HPDE6-E6E7 (cell line): ENCODE data around the gene NCOA3.
"Not testable (repeated sequence)": the region's sequence is repeated elsewhere in the genome, so short reads cannot be mapped to it uniquely, and the experiment has no call there.

Source experiments
- DNase-seq: peaks from one replicate; pipeline ENCODE4 v3.0.0; 2011; ENCODE audit warnings: missing footprints; ENCODE audit errors: extremely low spot score

The NCOA3 gene

DNA sequence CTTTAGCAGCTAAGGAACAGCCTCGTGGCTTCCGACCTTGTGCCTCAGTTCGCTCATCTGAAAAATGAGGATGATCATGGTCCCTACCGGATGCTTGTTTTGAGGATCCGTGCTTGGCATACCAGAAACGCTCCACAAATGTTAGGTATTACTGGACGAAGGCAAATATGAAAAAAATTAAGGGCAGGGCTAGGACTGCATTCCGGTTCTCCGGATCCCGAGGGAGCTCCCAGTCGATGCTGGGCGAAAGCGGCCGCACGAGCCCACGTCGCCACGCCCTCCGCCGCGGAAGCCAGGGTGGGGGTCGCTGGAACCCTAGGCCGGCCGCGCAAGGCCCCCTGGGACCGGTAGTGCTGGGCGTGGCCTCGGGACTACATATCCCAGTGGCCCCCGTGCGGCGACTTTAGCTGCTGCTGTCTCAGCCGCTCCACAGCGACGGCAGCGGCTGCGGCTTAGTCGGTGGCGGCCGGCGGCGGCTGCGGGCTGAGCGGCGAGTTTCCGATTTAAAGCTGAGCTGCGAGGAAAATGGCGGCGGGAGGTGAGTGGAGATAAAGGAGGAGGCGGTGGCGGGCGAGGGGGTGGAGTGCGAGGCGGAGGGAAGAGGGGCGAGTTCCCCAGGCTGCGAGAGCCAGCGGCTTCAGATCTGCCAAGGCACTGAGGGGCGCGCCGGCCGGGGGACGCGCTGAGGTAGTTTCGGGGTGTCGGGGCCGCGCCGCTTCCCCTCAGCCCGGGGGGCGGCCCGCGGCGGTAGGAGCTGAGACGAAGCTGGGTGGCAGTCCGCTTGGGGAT, at the start of gene NCOA3:
NCOA3 (plus strand) TSS at position 406 of the 789 bp plus-strand sequence. CDS start 120,361 bp downstream, outside the sequence.
- peak; percentile 99 for DNase-seq

DNA sequence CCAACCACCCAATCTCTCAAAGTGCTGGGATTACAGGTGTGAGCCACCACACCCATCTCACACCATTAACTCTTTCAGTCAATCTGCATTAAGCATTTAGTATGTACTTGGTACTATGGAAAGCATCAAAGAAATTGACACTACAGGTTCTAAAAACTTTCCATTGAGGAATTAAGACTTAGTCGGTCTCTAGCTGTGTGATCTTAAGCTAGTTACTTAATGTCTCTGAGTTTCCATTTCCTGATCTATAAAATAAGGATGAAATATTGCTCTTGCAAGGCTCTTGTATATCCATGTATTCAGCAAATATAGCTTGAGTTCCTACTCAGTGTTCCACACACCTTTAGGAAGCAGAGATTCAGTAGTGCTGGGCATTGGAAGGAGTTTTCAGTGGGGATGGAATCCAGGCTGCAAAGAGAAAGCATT, 48.9 kb upstream of the NCOA3 start:
- no peak for DNase-seq

DNA sequence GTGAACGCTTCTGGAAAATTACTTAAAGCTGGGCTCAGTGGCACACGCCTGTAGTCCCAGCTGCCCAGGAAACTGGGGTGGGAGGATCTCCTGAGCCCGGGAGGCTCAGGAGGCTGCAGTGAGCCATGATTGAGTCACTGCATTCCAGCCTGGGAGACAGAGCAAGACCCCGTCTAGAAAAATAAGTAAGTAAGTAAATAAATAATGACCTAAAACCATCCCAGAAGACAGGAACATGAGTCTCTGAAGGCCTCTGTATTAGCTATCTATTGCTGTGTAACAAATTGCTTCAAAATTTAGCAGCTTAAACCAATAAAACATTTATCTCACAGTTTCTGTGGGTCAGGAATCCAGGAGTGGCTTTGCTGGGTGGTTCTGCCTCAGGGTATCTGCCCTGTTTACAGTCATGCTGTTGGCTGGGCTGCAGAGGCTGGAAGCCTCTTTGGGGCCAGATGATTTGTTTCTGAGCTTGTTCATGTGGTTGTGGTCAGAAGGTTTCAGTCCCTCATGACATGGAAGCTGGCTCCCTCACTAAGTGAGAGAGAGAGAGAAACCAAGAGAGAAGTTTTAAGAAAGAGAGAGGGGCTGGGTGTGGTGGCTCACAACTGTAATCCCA, 48.4 kb upstream of the NCOA3 start:
- DNase-seq, result peak; percentile 66

DNA sequence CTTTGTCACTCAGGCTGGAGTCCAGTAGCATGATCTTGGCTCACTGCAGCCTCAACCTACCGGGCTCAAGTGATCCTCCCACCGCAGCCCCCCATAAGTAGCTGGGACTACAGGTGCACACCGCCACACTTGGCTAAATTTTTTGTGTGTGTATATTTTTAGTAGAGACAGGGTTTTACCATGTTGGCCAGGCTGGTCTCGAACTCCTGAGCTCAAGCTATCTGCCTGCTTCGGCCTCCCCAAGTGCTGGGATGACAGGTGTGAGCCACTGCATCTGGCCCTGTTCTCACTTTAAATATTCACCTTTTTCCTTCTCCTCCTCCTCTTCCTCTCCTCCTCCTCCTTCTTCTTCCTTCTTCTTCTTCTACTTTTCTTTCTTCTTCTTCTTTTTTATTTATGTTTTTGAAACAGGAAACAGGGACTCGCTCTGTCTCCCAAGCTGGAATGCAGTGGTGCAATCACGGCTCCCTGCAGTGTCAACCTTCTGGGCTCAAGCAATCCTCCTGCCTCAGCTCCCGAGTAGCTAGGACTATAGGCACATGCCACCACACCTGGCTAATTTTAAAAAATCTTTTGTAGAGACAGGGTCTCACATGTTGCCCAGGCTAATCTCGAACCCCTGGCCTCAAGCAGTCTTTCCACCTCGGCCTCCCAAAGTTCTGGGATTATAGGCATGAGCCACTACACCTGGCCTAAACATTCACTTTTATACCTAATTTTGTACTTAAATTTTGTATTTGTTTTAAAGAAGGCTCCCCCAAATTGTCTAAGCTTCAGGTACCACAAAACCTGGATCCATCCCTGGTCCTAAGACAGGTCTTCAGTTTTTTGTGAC, 47.2 kb upstream of the NCOA3 start:
- no peak for DNase-seq

DNA sequence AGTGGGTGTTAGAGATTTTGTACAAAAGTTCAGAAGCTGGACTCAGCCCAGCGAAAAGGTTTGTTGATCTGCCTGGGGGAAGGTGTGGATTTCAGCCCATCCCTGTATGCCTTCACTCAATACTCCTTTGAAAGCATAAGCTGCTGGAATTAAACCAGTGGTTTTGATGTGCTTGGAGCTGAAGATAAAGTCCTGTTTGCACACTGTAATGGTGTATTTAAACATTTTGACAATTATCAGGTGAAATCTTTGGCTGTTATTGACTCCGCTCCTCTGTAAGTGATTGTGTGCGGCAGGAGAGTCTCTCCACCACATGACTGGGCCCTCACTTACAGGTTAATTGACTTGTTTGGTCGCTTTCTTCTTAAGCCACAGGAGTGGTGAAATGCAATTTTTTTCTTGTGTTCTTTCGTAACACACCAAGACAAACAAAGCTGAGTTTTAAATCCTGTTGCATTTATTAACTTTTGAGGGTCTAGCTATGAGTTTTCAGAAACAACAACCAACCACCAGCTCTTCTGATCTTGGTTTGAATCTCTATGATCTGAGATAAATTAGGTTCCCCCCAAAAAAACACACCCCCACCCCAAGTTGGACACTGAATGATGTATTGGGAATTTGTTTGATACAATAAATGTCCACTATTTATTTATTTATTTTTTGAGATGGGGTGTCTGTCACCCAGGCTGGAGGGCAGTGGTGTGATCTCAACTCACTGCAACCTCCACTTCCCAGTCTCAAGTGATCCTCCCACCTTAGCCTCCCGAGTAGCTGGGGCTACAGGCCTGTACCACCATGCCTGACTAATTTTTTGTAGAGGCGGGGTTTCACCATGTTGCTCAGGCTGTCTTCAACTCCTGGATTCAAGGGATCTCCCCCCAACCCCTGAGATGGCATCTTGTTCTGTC, 46.3 kb upstream of the NCOA3 start:
- DNase-seq, result no peak

DNA sequence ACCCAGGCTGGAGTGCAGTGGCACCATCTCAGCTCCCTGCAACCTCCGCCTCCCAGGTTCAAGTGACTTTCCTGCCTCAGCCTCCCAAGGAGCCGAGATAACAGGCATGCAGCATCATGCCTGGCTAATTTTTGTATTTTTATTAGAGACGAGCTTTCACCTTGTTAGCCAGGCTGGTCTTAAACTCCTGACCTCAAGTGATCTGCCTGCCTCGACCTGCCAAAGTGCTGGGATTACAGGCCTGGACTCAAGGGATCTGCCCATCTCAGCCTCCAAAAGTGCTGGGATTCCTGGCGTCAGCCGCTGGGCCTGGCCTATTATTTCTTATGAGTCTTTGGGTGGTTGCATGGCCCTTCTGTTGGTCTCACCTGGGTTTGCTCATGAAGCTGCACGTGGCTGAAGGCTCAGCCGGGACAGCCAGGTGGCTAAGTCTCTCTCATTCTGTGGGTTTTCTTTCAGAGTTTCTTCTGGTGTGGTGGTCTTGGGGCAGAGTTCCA, 45.6 kb upstream of the NCOA3 start:
- no peak for DNase-seq

DNA sequence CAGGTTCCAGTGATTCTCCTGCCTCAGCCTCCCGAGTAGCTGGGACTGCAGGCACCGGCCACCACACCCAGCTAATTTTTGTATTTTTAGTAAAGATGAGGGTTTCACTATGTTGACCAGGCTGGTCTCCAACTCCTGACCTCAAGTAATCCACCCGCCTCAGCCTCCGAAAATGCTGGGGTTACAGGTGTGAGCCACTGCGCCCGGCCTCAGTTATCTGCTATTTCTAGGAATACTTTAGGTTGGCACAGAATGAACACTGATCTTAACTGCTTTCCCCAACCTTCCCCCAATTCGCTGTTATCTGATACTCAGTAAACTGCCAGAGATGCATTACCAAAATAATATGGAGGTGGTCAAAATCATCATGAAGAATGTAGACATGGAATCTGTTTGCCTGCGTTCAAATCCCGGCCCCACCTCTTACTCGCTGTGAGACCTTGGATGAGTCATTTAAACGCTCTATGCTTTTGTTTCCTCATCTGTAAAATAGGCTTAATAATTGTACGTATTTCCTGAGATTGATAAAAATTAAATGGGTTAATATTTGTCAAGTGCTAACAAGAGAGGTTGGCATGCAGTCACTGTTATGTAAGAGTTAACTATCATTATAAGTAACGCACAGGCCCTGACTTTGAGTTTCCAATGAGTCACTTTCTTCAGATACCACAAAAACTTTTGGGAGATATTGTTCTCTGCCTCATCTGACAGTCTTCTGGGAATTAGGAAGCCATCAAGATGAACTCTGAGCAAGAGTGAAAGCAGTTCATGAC, 44.5 kb upstream of the NCOA3 start:
- no peak for DNase-seq

DNA sequence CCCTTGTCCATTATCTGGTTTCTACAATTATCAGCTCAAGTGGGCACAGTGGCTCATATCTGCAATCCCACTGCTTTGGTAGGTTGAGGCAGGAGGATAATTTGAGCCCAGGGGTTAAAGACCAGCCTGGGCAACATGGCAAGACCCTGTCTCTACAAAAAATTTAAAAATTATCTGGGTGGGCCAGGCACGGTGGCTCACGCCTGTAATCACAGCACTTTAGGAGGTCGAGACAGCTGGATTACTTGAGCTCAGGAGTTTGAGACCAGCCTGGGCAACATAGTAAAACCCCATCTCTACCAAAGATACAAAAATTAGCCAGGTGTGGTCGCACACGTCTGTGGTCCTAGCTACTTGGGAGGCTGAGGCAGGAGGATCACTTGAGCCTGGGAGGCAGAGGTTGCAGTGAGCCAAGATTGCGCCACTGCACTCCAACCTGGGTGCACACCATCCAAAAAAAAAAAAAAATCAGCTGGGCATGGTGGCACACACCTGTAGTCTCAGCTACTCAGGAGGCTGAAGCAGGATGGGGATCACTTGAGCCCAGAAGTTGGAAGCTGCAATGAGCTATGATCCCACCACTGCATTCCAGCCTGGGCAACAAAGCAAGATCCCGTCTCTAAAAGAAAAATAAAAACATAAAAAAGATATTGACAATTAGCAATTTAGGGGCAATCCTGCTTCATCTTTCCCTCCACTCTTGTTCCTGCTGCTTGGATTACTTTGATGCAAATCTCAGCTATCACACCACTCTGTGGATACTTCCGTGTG, 43.2 kb upstream of the NCOA3 start:
- not testable (repeated sequence) for DNase-seq

DNA sequence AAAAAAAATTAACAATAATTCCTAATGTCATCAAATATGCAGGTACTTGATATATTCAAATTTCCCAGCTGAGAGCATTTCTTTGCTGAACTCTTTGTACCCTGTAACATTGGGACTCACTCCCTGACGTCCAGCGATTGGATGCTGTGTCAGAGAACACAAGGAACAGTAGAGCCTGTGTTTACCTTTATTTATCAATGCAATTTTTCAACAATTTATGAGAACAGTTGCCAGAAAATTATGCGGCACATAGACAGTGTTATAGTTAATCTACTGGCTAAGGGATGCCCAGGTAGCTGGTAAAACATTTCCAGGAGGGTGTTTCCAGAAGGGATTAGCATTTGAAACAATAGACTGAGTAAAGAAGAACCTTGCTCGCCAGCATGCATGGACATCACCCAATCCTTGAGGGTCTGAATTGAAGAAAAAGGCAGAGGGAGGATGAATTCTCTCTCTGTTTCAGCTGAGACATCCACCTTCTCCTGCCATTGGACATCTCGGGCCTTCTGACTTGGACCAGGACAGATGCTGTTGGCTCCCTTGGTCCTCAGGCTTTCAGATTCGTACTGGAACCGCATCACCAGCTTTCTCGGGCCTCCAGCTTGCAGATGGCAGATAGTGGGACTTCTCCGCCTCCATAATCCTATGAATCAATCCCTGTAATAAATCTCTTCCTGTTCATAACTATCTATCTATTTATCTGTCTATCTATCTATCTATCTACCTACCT, 42.2 kb upstream of the NCOA3 start:
- DNase-seq, result no peak

DNA sequence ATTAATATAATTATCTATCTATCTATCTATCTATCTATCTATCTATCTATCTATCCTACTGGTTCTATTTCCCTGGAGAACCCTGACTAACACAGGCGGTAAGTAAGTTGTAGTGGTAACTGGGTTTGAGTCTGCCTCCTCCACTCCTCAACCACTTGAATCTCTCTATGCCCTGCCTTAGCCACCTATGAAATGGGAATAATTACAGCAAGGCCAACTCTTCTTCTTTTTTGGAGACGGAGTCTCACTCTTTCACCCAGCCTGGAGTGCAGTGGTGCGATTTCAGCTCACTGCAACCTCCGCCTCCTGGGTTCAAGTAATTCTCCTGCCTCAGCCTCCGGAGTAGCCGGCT, 41.0 kb upstream of the NCOA3 start:
- DNase-seq, result not testable (repeated sequence)

DNA sequence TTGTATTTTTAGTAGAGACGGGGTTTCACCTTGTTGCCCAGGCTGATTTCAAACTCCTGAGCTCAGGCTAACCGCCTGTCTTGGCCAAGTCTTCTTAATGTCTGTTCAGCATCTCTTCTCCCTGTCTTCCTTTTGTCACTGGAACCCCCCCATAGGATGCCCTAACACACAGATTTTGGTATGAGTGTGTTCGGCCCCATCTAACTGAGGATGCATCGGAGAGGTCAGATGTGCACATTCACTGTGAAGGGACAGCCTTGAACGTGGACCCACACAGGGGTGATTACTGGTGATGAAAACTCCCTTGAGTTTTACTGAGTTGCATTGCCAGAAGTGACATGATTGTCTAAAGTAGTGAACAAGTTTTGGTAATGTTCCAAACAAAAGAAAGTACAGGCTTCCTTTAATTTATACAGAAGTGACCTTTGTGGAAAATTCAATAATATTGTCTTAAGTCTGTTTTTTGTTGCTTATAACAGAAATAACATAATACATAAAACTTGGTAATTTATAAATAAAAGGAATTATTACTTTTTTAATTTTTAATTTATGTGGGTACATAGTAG, 40.5 kb upstream of the NCOA3 start:
- DNase-seq, result no peak

DNA sequence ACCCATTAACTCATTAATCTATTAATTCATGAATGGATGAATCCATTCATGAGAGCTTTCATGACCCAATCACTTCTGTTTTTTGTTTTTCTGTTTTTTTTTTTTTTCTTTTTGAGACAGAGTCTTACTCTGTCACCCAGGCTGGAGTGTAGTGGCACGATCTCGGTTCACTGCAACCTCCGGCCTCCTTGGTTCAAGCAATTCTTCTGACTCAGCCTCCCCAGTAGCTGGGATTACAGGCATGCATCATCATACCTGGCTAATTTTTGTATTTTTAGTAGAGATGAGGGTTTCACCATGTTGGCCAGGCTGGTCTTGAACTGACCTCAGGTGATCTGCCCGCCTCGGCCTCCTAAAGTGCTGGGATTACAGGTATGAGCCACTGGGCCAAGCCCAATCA, 39.8 kb upstream of the NCOA3 start:
- not testable (repeated sequence) for DNase-seq

DNA sequence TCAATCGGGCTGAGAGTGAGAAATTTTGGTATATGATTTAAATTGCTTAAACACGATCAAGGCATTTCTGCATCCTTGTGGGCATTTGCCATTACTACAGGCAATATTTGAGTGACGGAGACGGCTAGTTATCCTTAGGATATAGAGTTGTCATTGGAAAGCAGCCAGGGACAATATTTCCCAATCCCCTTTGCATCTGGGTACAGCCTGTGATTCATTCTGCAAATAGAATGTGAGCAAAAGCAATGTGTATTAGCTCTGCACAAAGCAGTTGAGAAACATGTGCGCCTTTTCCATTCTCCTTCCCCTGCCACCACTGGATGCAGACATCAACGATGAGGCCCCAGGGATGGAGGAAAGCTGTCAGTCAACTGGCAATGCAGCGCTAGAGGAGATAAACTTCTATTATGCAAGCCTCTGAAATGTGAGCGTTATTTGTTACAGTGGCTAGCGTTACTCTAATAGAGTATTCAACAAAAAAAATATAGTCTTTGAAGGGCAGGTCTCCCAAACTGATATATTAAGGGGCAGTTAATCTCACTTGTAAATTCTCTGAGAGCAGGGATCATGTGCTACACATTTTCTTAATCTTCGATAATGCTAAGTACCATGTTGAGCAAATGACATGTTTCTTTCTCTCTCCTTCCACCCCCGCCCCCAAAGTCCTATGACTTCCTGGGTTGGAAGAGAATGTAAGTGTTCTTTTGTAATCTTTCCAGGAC, 37.1 kb upstream of the NCOA3 start:
- peak; percentile 100 for DNase-seq

DNA sequence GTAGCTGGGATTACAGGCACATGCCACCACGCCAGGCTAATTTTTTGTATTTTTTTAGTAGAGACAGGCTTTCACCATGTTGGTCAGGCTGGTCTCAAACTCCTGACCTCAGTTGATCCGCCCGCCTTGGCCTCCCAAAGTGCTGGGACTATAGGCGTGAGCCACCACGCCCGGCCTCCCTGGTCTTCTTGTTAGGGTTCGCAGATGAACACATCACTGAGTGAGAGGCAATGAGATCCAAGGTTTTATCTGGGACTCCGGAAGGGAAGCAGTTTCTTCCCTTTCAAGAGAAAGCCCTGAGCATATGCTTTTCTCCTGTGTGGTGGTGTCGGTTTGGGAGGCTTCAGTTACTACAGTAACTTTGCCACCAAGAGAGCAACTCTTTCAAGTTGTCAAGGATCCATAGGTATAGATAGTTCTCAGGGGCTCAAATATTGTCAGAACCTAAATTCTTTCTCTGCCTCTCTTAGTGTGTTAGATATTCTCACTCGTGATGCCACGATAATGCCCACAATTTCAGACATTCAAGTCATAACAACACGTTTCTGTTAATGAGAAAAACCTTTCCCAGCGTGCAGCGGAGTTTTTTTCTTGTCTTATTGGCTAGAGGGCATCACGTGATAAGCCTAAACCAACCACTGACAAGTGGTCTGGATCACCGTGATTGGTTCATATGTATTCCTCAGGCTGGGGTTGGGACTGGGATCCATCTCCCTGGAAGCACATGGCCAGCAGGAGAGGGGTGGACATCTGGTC, 36.2 kb upstream of the NCOA3 start:
- no peak for DNase-seq

DNA sequence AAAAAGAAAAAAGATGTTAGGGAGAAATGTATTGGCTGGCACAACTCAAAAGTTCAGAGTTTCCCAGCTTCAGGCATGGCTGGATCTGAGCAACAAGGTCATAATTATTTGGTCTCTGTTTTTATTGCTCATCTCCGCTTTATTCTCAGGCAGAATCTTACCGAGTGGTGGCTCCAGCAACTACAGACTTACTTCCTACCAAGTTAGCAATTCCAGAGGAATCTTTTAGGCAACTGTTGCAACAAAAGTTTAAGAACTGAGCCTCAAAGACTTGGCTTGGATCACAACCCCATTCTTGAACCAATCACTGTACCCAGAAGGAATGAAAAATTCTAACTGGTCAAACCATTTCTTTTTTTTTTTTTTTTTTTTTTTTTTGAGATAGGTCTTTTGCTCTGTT, 35.5 kb upstream of the NCOA3 start:
- DNase-seq, result no peak

DNA sequence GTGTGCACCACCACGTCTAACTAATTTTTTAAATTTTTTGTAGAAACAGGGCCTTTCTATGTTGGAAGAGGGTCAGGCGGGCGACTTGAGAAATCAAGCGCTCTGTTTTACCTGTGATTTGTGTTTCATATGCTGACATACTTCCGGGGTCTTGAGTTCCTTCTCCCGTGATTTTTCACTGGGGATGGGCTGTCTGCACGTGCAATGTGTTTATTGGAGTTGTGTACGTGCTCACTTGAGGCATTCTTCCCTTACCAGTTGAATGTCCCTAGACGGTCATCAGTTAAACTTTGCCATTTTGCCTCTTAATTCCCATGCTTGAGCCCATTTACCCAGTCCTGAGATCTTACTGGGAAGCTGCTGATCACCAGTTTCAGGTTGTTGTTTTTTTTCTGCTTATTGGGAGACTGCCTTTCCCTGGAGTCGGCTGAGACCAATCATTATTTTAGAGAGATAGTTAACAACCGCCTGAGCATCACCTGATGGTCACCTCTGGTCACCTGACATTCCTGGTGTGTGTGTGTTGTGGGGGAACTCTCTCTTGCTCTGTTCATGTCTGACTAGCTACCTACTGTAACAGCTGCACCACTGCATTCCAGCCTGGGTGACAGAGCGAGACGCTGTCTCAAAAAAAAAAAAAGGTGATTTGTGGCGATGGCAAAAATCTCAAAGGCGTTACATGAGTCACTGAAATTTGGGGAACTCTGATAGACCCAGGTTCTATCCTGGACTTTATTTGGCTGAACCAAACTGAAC, 34.8 kb upstream of the NCOA3 start:
- DNase-seq, result no peak
